Testis (tissue), 3 donors: ENCODE results near the gene UFC1. TPM values are rescaled to one million over a fixed set of nuclear protein-coding genes. Genes with fewer than 3 reads are reported as not detected.
"Not testable (repeated sequence)": the region's sequence is repeated elsewhere in the genome, so short reads cannot be mapped to it uniquely, and the experiment has no call there.

Experiments
- DNase-seq: peaks from one replicate; pipeline ENCODE4 v3.0.0-alpha.2; 2019
- H3K27ac ChIP-seq, 2 donors: fragments of 200-600 bp; sonication (generic); one replicate each; pipeline ENCODE4 v1.5.1; 2019
- H3K27me3 ChIP-seq: fragments of 200-600 bp; sonication (generic); one replicate; pipeline ENCODE4 v1.5.1; 2019
- H3K36me3 ChIP-seq: fragments of 200-600 bp; sonication (generic); one replicate; pipeline ENCODE4 v1.5.1; 2017; ENCODE audit warnings: low read depth; ENCODE audit errors: missing control alignments
- H3K4me1 ChIP-seq: fragments of 200-600 bp; sonication (generic); one replicate; pipeline ENCODE4 v1.5.1; 2019
- H3K4me3 ChIP-seq, 2 donors: fragments of 200-600 bp; sonication (generic); one replicate each; pipeline ENCODE4 v1.5.1; 2017 to 2019
- H3K9me3 ChIP-seq: fragments of 200-600 bp; sonication (generic); one replicate; pipeline ENCODE4 v1.5.1; 2017
- POLR2A ChIP-seq: fragments of 450-650 bp; IDR thresholded peaks from one replicate; pipeline ENCODE4 v1.6.1; 2017; ENCODE audit warnings: antibody characterized with exemption, mild to moderate bottlenecking, moderate library complexity
- WGBS, 2 donors: methylation state at CpG; one replicate each; pipeline ENCODE4 v1.1.5; 2018; 5-methylcytosine and 5-hydroxymethylcytosine counted together
- intact Hi-C: fragments of 100-400 bp; cut with DNase I; formaldehyde crosslinking; loops from one replicate; pipeline ENCODE4 v1.15.1; 2023; ENCODE audit warnings: low total_unique reads
- polyA plus RNA-seq: library from polyadenylated mRNA; stranded (reverse); fragments of 350-450 nt; fragmentation: Illumina TruSeq; extraction: RNeasy Lipid Tissue Mini Kit (QIAGEN cat#74804); gene quantifications from one replicate; pipeline ENCODE4 v1.2.3, GENCODE V29; 2014; ENCODE audit warnings: low read depth, low replicate concordance; ENCODE audit not compliant: insufficient read depth
- total RNA-seq, 2 donors: library from RNA; depleted of rRNA; stranded (reverse); fragments of >200 nt; gene quantifications; one replicate each; pipeline ENCODE4 v1.2.3, GENCODE V29; 2016
- TF ChIP-seq, protein P1 (sequence below), 3 experiments: fragments of 450-650 bp in 2 of 3; fragments of 200-600 bp in 1 of 3; sonication (generic) in 1 of 3; IDR thresholded peaks; one replicate each; pipeline ENCODE4 v1.5.1; 2016 to 2019; ENCODE audit warnings: antibody characterized with exemption in 3 of 3, mild to moderate bottlenecking in 2 of 3, moderate library complexity in 1 of 3

The UFC1 gene
- total and polyA plus RNA-seq, 3 donors from 2014 or later = 36.9 to 129 (median 68.3) TPM

- DNase-seq = no peak
- Histone ChIP-seq H3K27me3 (no peaks in the 10 kb centered on the region), H3K9me3 (no peaks in the 10 kb centered on the region), H3K4me3 (no peak overlapping the region), H3K36me3 (no peaks in the 10 kb centered on the region), H3K4me1 (peaks cover 32% of the 10 kb centered on the region), H3K27ac (no peak overlapping the region)
- TF ChIP-seq POLR2A = no peak
- TF ChIP-seq, protein P1, sequence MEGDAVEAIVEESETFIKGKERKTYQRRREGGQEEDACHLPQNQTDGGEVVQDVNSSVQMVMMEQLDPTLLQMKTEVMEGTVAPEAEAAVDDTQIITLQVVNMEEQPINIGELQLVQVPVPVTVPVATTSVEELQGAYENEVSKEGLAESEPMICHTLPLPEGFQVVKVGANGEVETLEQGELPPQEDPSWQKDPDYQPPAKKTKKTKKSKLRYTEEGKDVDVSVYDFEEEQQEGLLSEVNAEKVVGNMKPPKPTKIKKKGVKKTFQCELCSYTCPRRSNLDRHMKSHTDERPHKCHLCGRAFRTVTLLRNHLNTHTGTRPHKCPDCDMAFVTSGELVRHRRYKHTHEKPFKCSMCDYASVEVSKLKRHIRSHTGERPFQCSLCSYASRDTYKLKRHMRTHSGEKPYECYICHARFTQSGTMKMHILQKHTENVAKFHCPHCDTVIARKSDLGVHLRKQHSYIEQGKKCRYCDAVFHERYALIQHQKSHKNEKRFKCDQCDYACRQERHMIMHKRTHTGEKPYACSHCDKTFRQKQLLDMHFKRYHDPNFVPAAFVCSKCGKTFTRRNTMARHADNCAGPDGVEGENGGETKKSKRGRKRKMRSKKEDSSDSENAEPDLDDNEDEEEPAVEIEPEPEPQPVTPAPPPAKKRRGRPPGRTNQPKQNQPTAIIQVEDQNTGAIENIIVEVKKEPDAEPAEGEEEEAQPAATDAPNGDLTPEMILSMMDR (IDR thresholded peaks at IDR 0.05) = no peak
- intact Hi-C loops = no loop called here
- 83 to 88% methylated on average over 1 of the region's 1 CpG for WGBS, 2 donors
Measured at GRCh38 chr1:161113915-161114314, 39.9 kb upstream of the UFC1 start.

DNA sequence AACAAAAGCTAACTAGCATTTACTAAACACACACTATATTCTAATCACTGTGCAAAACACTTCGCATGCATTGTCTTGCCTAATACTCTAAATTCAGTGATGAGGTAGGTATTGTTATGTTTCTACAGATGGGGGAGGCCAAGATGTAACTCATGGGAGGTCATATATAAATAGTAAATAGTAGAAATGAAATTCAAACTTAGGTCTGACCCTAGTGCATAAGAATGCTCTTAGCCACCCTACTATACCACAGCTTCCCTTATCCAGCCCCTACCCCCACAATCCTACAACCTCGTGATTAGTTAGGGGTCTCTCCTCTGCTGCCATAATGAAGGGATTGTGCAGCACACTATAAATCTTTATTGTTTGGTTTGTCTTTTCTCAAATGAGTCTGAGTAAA is 39.2 kb upstream of the UFC1 start:
- Histone ChIP-seq H3K9me3 (no peaks in the 10 kb centered on the region), H3K4me1 (peaks cover 38% of the 10 kb centered on the region), H3K36me3 (no peaks in the 10 kb centered on the region), H3K27ac (no peak overlapping the region), H3K27me3 (no peaks in the 10 kb centered on the region), H3K4me3 (no peak overlapping the region)
- no peak for TF ChIP-seq POLR2A
- TF ChIP-seq, protein P1 (IDR thresholded peaks at IDR 0.05) = no peak
- intact Hi-C loops = no loop called here
- 84 to 86% methylated on average over 2 of the region's 2 CpGs for WGBS, 2 donors
- no peak for DNase-seq

DNA sequence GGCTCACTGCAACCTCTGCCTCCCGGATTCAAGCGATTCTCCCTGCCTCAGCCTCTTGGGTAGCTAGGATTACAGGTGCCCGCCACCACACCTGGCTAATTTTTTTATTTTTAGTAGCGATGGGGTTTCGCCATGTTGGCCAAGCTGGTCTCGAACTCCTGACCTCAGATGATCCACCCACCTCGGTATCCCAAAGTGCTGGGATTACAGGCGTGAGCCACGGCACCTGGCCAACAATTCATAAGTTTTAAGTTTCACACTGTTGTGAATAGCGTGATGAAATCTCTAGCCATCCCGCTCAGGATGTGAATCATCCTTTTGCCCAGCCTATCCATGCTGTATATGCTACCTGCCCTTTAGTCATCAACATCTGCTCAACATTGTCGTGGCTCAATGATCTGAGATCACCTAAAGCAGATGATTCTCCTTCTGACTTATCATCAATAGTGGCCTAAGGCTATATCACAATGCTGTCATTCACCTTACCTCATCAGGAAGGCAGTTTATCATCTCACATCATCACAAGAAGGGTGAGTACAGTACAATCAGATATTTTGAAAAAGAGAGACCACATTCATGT is 38.6 kb upstream of the UFC1 start:
- H3K4me1 ChIP-seq = peaks cover 41% of the 10 kb centered on the region
- TF ChIP-seq POLR2A = no peak
- TF ChIP-seq, protein P1 (IDR thresholded peaks at IDR 0.05) = no peak
- H3K27me3 ChIP-seq = no peaks in the 10 kb centered on the region
- H3K27ac ChIP-seq = no peak overlapping the region
- DNase-seq = no peak
- 92 to 95% methylated on average over 12 of the region's 12 CpGs for WGBS, 2 donors
- no peaks in the 10 kb centered on the region for H3K9me3 ChIP-seq
- intact Hi-C loops = no loop called here
- no peak overlapping the region for H3K4me3 ChIP-seq
- no peaks in the 10 kb centered on the region for H3K36me3 ChIP-seq

- H3K4me3 ChIP-seq, DNase-seq, H3K27me3 ChIP-seq, H3K27ac ChIP-seq, H3K9me3 ChIP-seq, H3K36me3 ChIP-seq, intact Hi-C loops: not testable (repeated sequence)
- 81 to 83% methylated on average over 6 of the region's 6 CpGs for WGBS, 2 donors
- H3K4me1 ChIP-seq = peaks cover 41% of the 10 kb centered on the region
Measured at GRCh38 chr1:161115961-161116360, 37.8 kb upstream of the UFC1 start.

DNA sequence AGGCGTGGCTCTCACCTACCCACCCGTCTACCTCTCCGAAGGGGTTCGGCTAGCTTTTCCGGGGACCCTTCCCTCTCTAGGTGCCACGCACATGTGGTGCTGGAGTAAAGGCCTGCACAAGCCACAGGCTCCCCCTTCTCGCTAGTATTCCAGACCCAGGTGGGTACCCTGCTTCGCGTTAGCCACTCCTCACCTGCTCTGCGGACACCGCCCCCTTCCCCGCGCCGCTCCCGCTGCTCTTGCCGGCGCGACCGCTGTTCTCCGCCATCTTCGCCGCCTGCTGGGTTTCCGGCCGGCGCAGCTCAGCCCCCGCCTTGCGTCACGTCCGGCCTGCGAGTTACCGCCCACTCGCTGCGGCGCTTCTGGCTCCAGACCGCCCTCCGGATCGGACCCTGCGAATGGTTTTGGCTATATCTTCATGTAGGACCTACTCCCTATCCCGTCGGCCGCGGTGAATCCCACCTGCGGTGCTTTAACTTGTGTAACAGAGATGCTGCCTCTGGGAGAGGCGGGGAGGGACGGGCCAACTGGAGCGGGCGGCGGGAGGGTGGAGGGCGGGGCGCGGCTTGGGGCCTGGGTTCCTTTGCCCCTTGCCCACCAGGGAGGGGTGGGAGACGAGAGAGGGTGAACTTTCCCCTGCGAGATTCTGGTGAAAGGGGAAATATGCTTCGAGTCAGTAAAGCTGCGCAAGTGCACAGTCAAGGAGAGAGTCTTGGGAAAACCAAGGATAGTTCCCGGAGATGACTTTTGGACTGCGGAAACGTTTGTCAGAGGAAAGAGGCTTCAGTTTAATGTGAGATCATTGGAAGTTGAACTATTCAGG is 35.8 kb upstream of the UFC1 start, which contains the start of the genes NIT1 and PFDN2:
Gene NIT1, plus strand, starts transcription at position 347 of the 823 bp plus-strand sequence. Its CDS starts 72 bp downstream, at position 419.
Gene PFDN2, minus strand, starts transcription at position 279 of the 823 bp plus-strand sequence. Its CDS starts 11 bp downstream, at position 268.
- WGBS, 2 donors = 0% methylated on average over 20 to 58 of the region's 58 CpGs
- no peaks in the 10 kb centered on the region for H3K27me3 ChIP-seq

More for the DNA sequence above, 35.8 kb upstream of the UFC1 start, which contains the start of the genes NIT1 and PFDN2:
- peak within 1 kb of the TSS; percentile 91 to 92 for H3K27ac ChIP-seq
- no peaks in the 10 kb centered on the region for H3K36me3 ChIP-seq
- peak; percentile 92 for DNase-seq
- no peaks in the 10 kb centered on the region for H3K9me3 ChIP-seq
- peak within 1 kb of the TSS; percentile 93 for H3K4me3 ChIP-seq
- H3K4me1 ChIP-seq = peaks cover 28% of the 10 kb centered on the region
- intact Hi-C loops = no loop called here
- TF ChIP-seq, protein P1 (IDR thresholded peaks at IDR 0.05) = no peak
- no peak for TF ChIP-seq POLR2A
